K562 (cell line): ENCODE data around the gene ZC3H6. TPM values are rescaled to one million over a fixed set of nuclear protein-coding genes. Genes with fewer than 3 reads are reported as not detected.

Experiments
- ATAC-seq: fragments of 200-7000 bp; cut with Tn5 transposase; 3 replicates; pipeline ENCODE4 v1.9.1; 2020; ENCODE audit warnings: moderate library complexity
- BruUV-seq: library from RNA; stranded (reverse); fragments of 400-500 nt; replicated peaks from 2 replicates; lab custom pipeline; 2021; lab: Mats Ljungman, UMichigan
- CTCF ChIA-PET: fragments of 300-600 bp; formaldehyde crosslinking; extraction: SDS; loops from one replicate; lab custom pipeline; 2021; ENCODE audit warnings: low intra/inter-chr PET ratio; lab: Yijun Ruan, JAX
- POLR2A ChIA-PET: fragments of 300-600, 350-650 bp; sonication (Branson Sonifier 250); formaldehyde crosslinking; extraction: SDS; loops from one replicate; lab custom pipeline; 2021; ENCODE audit warnings: antibody characterized with exemption, inconsistent platforms; lab: Yijun Ruan, JAX
- DNase-seq, 4 experiments: peaks; one replicate each; pipeline versions ENCODE4 v3.0.0 to v3.0.0-alpha.2; 2011 to 2018; ENCODE audit warnings: low spot score in 3 of 4, mixed read lengths in 3 of 4; ENCODE audit errors: extremely low read depth in 1 of 4
- FAIRE-seq: peaks from 2 replicates; lab custom pipeline; 2011; peaks lifted over from hg19 to GRCh38; lab: Jason Lieb, UNC
- H2AFZ ChIP-seq: 2 replicates; pipeline ENCODE4 v1.6.0; 2011; ENCODE audit warnings: low read depth, low read length, control low read depth, inconsistent platforms
- H3K27ac ChIP-seq: fragments of 200-600 bp; 3 replicates; pipeline ENCODE4 v1.8.0; 2011; ENCODE audit warnings: low read depth, mild to moderate bottlenecking, control low read depth, inconsistent platforms, low read length, moderate library complexity, mixed read lengths; ENCODE audit errors: extremely low read depth
- H3K27me3 ChIP-seq, 2 experiments: fragments of 300-600 bp in 1 of 2; 2 replicates in 1 of 2; 3 replicates in 1 of 2; pipeline versions ENCODE4 v1.6.0 to v1.8.0; 2011; ENCODE audit warnings: inconsistent platforms in 2 of 2, low read length in 2 of 2, mild to moderate bottlenecking in 1 of 2, mixed read lengths in 1 of 2, moderate library complexity in 1 of 2; ENCODE audit not compliant: control insufficient read depth in 2 of 2, insufficient read depth in 2 of 2
- H3K36me3 ChIP-seq: fragments of 300-600 bp; 3 replicates; pipeline ENCODE4 v1.8.0; 2011; ENCODE audit warnings: mild to moderate bottlenecking, low read length, inconsistent platforms; ENCODE audit not compliant: control insufficient read depth, insufficient read depth
- H3K4me1 ChIP-seq, 2 experiments: fragments of 200-600 bp in 1 of 2; replicated peaks in 1 of 2; 2 replicates in 1 of 2; 3 replicates in 1 of 2; pipeline versions ENCODE4 v1.5.1 to v1.8.0; 2011; ENCODE audit warnings: inconsistent platforms in 2 of 2, low read length in 2 of 2, mild to moderate bottlenecking in 1 of 2, mixed read lengths in 1 of 2, moderate library complexity in 1 of 2; ENCODE audit not compliant: control insufficient read depth in 2 of 2, insufficient read depth in 2 of 2
- H3K4me2 ChIP-seq: 2 replicates; pipeline ENCODE4 v1.6.1; 2011; ENCODE audit warnings: low read length, control low read depth, inconsistent platforms, mixed read lengths; ENCODE audit not compliant: insufficient read depth
- H3K4me3 ChIP-seq: fragments of 200-600 bp; sonication (generic), shearing (Covaris generic); 2 replicates; pipeline ENCODE4 v1.5.1; 2016; ENCODE audit warnings: control low read depth, inconsistent platforms
- H3K79me2 ChIP-seq: fragments of 200-600 bp; 3 replicates; pipeline ENCODE4 v1.8.0; 2011; ENCODE audit warnings: low read length, inconsistent platforms; ENCODE audit not compliant: control insufficient read depth, insufficient read depth
- H3K9ac ChIP-seq, 2 experiments: 2 replicates each; pipeline versions ENCODE4 v1.6.0 to v1.6.1; 2011; ENCODE audit warnings: low read depth in 2 of 2, low read length in 2 of 2, control low read depth in 1 of 2, inconsistent platforms in 1 of 2, mild to moderate bottlenecking in 1 of 2, mixed read lengths in 1 of 2; ENCODE audit not compliant: insufficient read depth in 1 of 2
- H3K9me1 ChIP-seq: one replicate; pipeline ENCODE4 v1.6.0; 2011; ENCODE audit warnings: inconsistent platforms, mild to moderate bottlenecking, low read length, moderate library complexity; ENCODE audit not compliant: control insufficient read depth, insufficient read depth
- H3K9me3 ChIP-seq: replicated peaks from 2 replicates; pipeline ENCODE4 v1.5.1; 2011; ENCODE audit warnings: low read depth, low read length, inconsistent platforms; ENCODE audit not compliant: control insufficient read depth, insufficient read depth
- H4K20me1 ChIP-seq: replicated peaks from 2 replicates; pipeline ENCODE4 v1.6.1; 2011; ENCODE audit warnings: low read length, inconsistent platforms, mixed read lengths; ENCODE audit not compliant: control insufficient read depth, insufficient read depth
- C11orf30 ChIP-seq: fragments of 450-650 bp; IDR thresholded peaks from 2 replicates; pipeline ENCODE4 v1.6.1; 2016; ENCODE audit warnings: low read depth, mild to moderate bottlenecking
- CLOCK ChIP-seq: fragments of 250-450 bp; sonication (Bioruptor Pico); IDR thresholded peaks from 2 replicates; pipeline ENCODE4 v1.4.0; 2020; ENCODE audit warnings: mild to moderate bottlenecking, moderate library complexity, borderline replicate concordance
- MAFG ChIP-seq: fragments of 450-650 bp; conservative IDR thresholded peaks from 2 replicates; pipeline ENCODE4 v1.6.1; 2016; ENCODE audit warnings: missing genetic modification characterization, missing compliant biosample characterization
- ZC3H4 ChIP-seq: sonication (generic); formaldehyde crosslinking; IDR thresholded peaks from 2 replicates; pipeline ENCODE4 v1.9.0; 2021; ENCODE audit warnings: missing genetic modification reagents, borderline replicate concordance
- ZNF316 ChIP-seq: fragments of 450-650 bp; IDR thresholded peaks from 2 replicates; pipeline ENCODE4 v1.6.1; 2016
- WGBS: fragments of 100-300 bp; shearing (Covaris generic); methylation state at CpG from one replicate; pipeline ENCODE4 v1.1.6; 2016; ENCODE audit warnings: low coverage, mixed read lengths; ENCODE audit not compliant: insufficient coverage; ENCODE audit errors: missing lambda C conversion rate; 5-methylcytosine and 5-hydroxymethylcytosine counted together
- in situ Hi-C: fragments of 300-500 bp; cut with MboI; formaldehyde crosslinking; loops from 4 replicates; pipeline ENCODE4 v1.15.0; 2018; ENCODE audit warnings: inconsistent platforms, mixed read lengths
- intact Hi-C: fragments of 100-400 bp; cut with micrococcal nuclease; formaldehyde crosslinking; loops from 2 replicates; pipeline ENCODE4 v1.14.2; 2022
- polyA plus RNA-seq, 8 experiments: library from polyadenylated mRNA; depleted of rRNA in 4 of 8; stranded (reverse) in 5 of 8; unstranded in 3 of 8; fragments of >200 nt; fragmentation: Nextera tagmentation in 2 of 8; fragmentation: Illumina TruSeq in 1 of 8; extraction: Ambion mirVana in 2 of 8; extraction: Trizol in 1 of 8; gene quantifications; 2 replicates each; pipeline versions ENCODE4 v1.2.1 to v1.2.3, GENCODE V29; 2011 to 2014; ENCODE audit warnings: inconsistent platforms in 1 of 8, missing spikeins in 1 of 8
- total RNA-seq, 7 experiments: library from RNA; depleted of rRNA in 6 of 7; stranded (reverse); fragments of >200 nt in 6 of 7; fragmentation: Illumina TruSeq in 2 of 7; extraction: Trizol in 2 of 7; gene quantifications; 2 replicates each; pipeline versions ENCODE4 v1.2.1 to v1.2.3, GENCODE V29; 2011 to 2021; ENCODE audit warnings: low replicate concordance in 1 of 7

The ZC3H6 gene
- total and polyA plus RNA-seq, 9 of the 15 experiments (the other 6 are each of a cell fraction or from before 2014, with no cell fraction given), result 0.45 to 1.9 (median 1.5) TPM

GRCh38 chr2:112293636-112294401 lies 18.4 kb downstream of the ZC3H6 start:
- TF ChIP-seq MAFG (tag) (0 out of 2 replicates have a peak, but pooled peaks have one; percentile 25), CLOCK (CRISPR knock-in tag) (no peak), ZC3H4 (CRISPR knock-in tag) (no peak), ZNF316 (peak; percentile 69), C11orf30 (peak; percentile 47; the same call in 1 of the 2 replicates)
- H3K9ac ChIP-seq, result no peak overlapping the region
- in situ Hi-C loops, result no loop called here
- no peak overlapping the region for H2AFZ ChIP-seq
- BruUV-seq, result no TSS peak
- H3K9me1 ChIP-seq, result no peaks in the 10 kb centered on the region
- no peak for FAIRE-seq
- no peak overlapping the region for H3K4me3 ChIP-seq
- ATAC-seq, result no peak
- H3K79me2 ChIP-seq, result no peaks in the 10 kb centered on the region
- no peaks in the 10 kb centered on the region for H3K27me3 ChIP-seq
- no peak overlapping the region for H3K27ac ChIP-seq
- WGBS, result 47% methylated on average over 8 of the region's 8 CpGs
- CTCF ChIA-PET, result no interaction called here
- H3K36me3 ChIP-seq, result no peaks in the 10 kb centered on the region
- no peaks in the 10 kb centered on the region for H3K9me3 ChIP-seq
- no peaks in the 10 kb centered on the region for H3K4me1 ChIP-seq
- intact Hi-C loops, result no loop called here
- H4K20me1 ChIP-seq, result no peaks in the 10 kb centered on the region
- no peak for DNase-seq
- H3K4me2 ChIP-seq, result no peak overlapping the region
- POLR2A ChIA-PET, result interaction anchor here (1.3 kb wide), 1 partner anchor 13 kb away, joined by 3 read pairs; no protein-coding TSS in a partner anchor
